CD4-positive, alpha-beta memory T cell (primary cell): Measurements from ENCODE around the gene OBSCN. TPM values are rescaled to one million over a fixed set of nuclear protein-coding genes. Genes with fewer than 3 reads are reported as not detected.
"Not testable (repeated sequence)": the region's sequence is repeated elsewhere in the genome, so short reads cannot be mapped to it uniquely, and the experiment has no call there.

Source experiments
- CTCF ChIA-PET: fragments of 350-600 bp; sonication (Branson Sonifier 250); formaldehyde crosslinking; loops from one replicate; lab custom pipeline; 2021; ENCODE audit warnings: inconsistent platforms; ENCODE audit not compliant: partially characterized antibody; lab: Charles Lee
- POLR2A ChIA-PET: fragments of 350-600 bp; sonication (Branson Sonifier 250); formaldehyde crosslinking; loops from one replicate; lab custom pipeline; 2021; ENCODE audit not compliant: partially characterized antibody; lab: Charles Lee
- DNase-seq, 5 donors: peaks; one replicate each; pipeline versions ENCODE4 v3.0.0 to v3.0.0-alpha.2; 2020 to 2022; ENCODE audit warnings: mixed read lengths in 1 of 5
- H3K27ac ChIP-seq: one replicate; pipeline ENCODE4 v1.7.0; 2013; ENCODE audit warnings: low read depth, low read length
- H3K27me3 ChIP-seq: 2 replicates; pipeline ENCODE4 v1.7.0; 2013; ENCODE audit warnings: mild to moderate bottlenecking, low read length, moderate library complexity; ENCODE audit not compliant: insufficient read depth
- H3K36me3 ChIP-seq: 2 replicates; pipeline ENCODE4 v1.7.0; 2013; ENCODE audit warnings: mild to moderate bottlenecking, low read length, moderate library complexity; ENCODE audit not compliant: insufficient read depth
- H3K4me1 ChIP-seq: 2 replicates; pipeline ENCODE4 v1.7.0; 2013; ENCODE audit warnings: mild to moderate bottlenecking, low read length, moderate library complexity; ENCODE audit not compliant: insufficient read depth
- H3K4me3 ChIP-seq, 2 donors: one replicate each; pipeline ENCODE4 v1.7.0; 2013; ENCODE audit warnings: low read length in 2 of 2, mild to moderate bottlenecking in 1 of 2
- H3K9me3 ChIP-seq, 2 donors: one replicate each; pipeline ENCODE4 v1.7.0; 2013; ENCODE audit warnings: low read length in 2 of 2, control low read depth in 1 of 2; ENCODE audit not compliant: control insufficient read depth in 1 of 2
- H3K27ac Mint-ChIP-seq, 7 donors: one replicate each; pipeline ENCODE4 v1.8.0; 2020 to 2021; ENCODE audit warnings: mixed read lengths in 7 of 7, mild to moderate bottlenecking in 6 of 7, inconsistent platforms in 3 of 7, moderate library complexity in 3 of 7
- H3K27me3 Mint-ChIP-seq, 2 donors: one replicate each; pipeline ENCODE4 v1.8.0; 2020 to 2021; ENCODE audit warnings: mixed read lengths in 2 of 2
- H3K36me3 Mint-ChIP-seq, 2 donors: one replicate each; pipeline ENCODE4 v1.8.0; 2020 to 2021; ENCODE audit warnings: mixed read lengths in 2 of 2, inconsistent platforms in 1 of 2, mild to moderate bottlenecking in 1 of 2
- H3K4me1 Mint-ChIP-seq, 4 donors: one replicate each; pipeline ENCODE4 v1.8.0; 2020 to 2021; ENCODE audit warnings: mixed read lengths in 4 of 4, mild to moderate bottlenecking in 1 of 4
- H3K4me3 Mint-ChIP-seq, 8 donors: one replicate each; pipeline ENCODE4 v1.8.0; 2020 to 2021; ENCODE audit warnings: mixed read lengths in 8 of 8, mild to moderate bottlenecking in 7 of 8, moderate library complexity in 6 of 8, inconsistent platforms in 3 of 8
- H3K9me3 Mint-ChIP-seq, 8 donors: one replicate each; pipeline ENCODE4 v1.8.0; 2020 to 2021; ENCODE audit warnings: mixed read lengths in 8 of 8, mild to moderate bottlenecking in 5 of 8, inconsistent platforms in 3 of 8, moderate library complexity in 1 of 8
- intact Hi-C: fragments of 100-400 bp; cut with micrococcal nuclease; formaldehyde crosslinking; loops from one replicate; pipeline ENCODE4 v1.15.1; 2023
- polyA plus RNA-seq, 2 donors: library from polyadenylated mRNA; unstranded; fragments of 300-500 nt; fragmentation: Illumina TruSeq; gene quantifications; one replicate each; pipeline ENCODE4 v1.2.3, GENCODE V29; 2021
- total RNA-seq, 2 experiments: library from RNA; stranded (reverse); gene quantifications; one replicate each; pipeline ENCODE4 v1.2.3, GENCODE V29; 2021

OBSCN gene
- total and polyA plus RNA-seq, 4 experiments from 2014 or later: 0.19 to 91.4 (median 39.8) TPM

GRCh38 chr1:228263636-228264035, 55.8 kb downstream of the OBSCN start:
- DNase-seq: no peak
- H3K4me3 Mint-ChIP-seq: no peak overlapping the region
- ChIA-PET POLR2A (no interaction called here), CTCF (no interaction called here)
- intact Hi-C loops: loop anchor here (2.0 kb wide), 1 partner anchor 19 kb away; no protein-coding TSS in a partner anchor
- peaks cover 16 to 32% of the 10 kb centered on the region in 2 donors for H3K36me3 Mint-ChIP-seq
- no peaks in the 10 kb centered on the region for H3K36me3 ChIP-seq
- H3K27ac Mint-ChIP-seq: no peak overlapping the region
- no peaks in the 10 kb centered on the region for H3K27me3 Mint-ChIP-seq
- peaks cover 0 to 19% (median 5%) of the 10 kb centered on the region in 8 donors for H3K9me3 Mint-ChIP-seq
- no peaks in the 10 kb centered on the region for H3K4me1 Mint-ChIP-seq
- H3K4me3 ChIP-seq: no peak overlapping the region
- no peak overlapping the region for H3K27ac ChIP-seq
- H3K9me3 ChIP-seq: no peaks in the 10 kb centered on the region
- no peaks in the 10 kb centered on the region for H3K4me1 ChIP-seq
- H3K27me3 ChIP-seq: no peaks in the 10 kb centered on the region

GRCh38 chr1:228264090-228264829, 56.4 kb downstream of the OBSCN start:
- peaks cover 16 to 30% of the 10 kb centered on the region in 2 donors for H3K36me3 Mint-ChIP-seq
- Histone ChIP-seq H3K4me1 (no peaks in the 10 kb centered on the region), H3K27me3 (no peaks in the 10 kb centered on the region), H3K36me3 (no peaks in the 10 kb centered on the region), H3K27ac (no peak overlapping the region), H3K9me3 (no peaks in the 10 kb centered on the region), H3K4me3 (no peak overlapping the region)
- no peak overlapping the region for H3K4me3 Mint-ChIP-seq
- no peak for DNase-seq
- H3K27ac Mint-ChIP-seq: no peak overlapping the region
- intact Hi-C loops: no loop called here
- H3K9me3 Mint-ChIP-seq: peaks cover 0 to 19% (median 4%) of the 10 kb centered on the region in 8 donors
- POLR2A ChIA-PET: no interaction called here
- H3K27me3 Mint-ChIP-seq: no peaks in the 10 kb centered on the region
- H3K4me1 Mint-ChIP-seq: no peaks in the 10 kb centered on the region
- CTCF ChIA-PET: no interaction called here

DNA sequence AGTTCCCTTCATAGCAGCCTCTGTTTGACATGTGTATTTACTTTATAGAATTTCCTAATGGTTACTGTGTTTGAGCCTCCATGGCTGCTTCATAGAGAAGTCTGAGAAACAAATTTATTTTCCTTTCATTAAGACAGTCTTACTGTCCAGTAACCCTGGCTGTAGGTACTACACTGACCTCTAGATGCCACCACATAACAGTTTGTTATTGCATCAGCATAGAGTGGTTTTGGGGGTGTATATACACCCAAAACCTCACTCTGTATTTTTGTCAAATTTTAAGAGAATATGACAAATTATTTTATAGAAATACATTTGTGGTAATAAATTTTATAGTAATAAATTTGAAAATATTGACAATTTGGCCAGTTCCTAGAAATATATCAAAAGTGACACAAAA, 57.3 kb downstream of the OBSCN start:
- ChIA-PET CTCF (no interaction called here), POLR2A (no interaction called here)
- no peak for DNase-seq
- Histone ChIP-seq H3K36me3 (no peaks in the 10 kb centered on the region), H3K9me3 (no peaks in the 10 kb centered on the region), H3K4me1 (no peaks in the 10 kb centered on the region), H3K4me3 (no peak overlapping the region), H3K27me3 (no peaks in the 10 kb centered on the region), H3K27ac (no peak overlapping the region)
- Mint-ChIP-seq H3K27ac (no peak overlapping the region), H3K4me1 (no peaks in the 10 kb centered on the region), H3K9me3 (peaks cover 0 to 19% (median 4%) of the 10 kb centered on the region in 8 donors), H3K36me3 (peaks cover 16 to 29% of the 10 kb centered on the region in 2 donors), H3K27me3 (no peaks in the 10 kb centered on the region), H3K4me3 (no peak overlapping the region)
- intact Hi-C loops: no loop called here

DNA sequence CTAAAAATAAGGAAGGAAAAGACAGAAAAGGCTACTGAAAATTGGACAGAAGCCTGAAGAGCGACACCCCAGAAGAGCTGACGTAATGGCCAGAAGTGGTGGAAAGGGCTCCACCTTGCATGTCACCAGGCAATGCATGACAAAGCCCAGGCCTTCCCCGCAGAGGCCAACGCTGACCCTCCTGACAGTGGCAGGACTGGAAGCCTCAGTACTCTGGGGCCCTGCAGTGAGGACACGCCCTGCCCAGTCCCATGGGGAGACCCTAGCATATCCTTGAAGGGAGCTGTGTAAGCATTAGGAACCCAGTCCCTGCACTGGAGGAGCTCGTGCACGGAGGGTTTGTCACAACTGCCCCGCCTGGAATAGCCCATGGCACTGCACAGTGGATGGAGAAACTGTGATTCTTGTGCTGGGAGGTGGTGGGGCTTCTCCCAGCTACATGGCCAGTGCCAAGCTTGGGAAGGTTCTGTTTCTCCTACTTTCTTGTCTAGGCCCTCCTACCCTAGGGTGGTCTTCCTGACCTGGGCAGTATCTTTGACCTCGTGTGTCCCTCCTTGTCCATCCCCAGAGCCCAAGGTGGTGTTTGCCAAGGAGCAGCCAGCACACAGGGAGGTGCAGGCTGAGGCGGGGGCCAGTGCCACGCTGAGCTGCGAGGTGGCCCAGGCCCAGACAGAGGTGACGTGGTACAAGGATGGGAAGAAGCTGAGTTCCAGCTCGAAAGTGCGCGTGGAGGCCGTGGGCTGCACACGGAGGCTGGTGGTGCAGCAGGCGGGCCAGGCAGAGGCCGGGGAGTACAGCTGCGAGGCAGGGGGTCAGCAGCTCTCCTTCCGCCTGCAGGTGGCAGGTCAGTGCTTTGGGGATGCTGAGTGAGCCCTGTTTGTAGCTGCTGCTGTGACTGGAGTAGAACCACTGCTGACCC, 60.4 kb downstream of the OBSCN start:
- intact Hi-C loops: no loop called here
- Histone ChIP-seq H3K27me3 (no peaks in the 10 kb centered on the region), H3K36me3 (no peaks in the 10 kb centered on the region), H3K27ac (no peak overlapping the region), H3K4me3 (no peak overlapping the region), H3K4me1 (no peaks in the 10 kb centered on the region), H3K9me3 (no peaks in the 10 kb centered on the region)
- ChIA-PET CTCF (no interaction called here), POLR2A (no interaction called here)
- peaks cover 3% of the 10 kb centered on the region in 2 donors for H3K36me3 Mint-ChIP-seq
- no peak overlapping the region for H3K4me3 Mint-ChIP-seq
- no peak for DNase-seq
- no peaks in the 10 kb centered on the region for H3K9me3 Mint-ChIP-seq
- peak overlapping the region in 1 of 7 donors; percentile 23 for H3K27ac Mint-ChIP-seq
- no peaks in the 10 kb centered on the region for H3K27me3 Mint-ChIP-seq
- peaks cover 0 to 5% (median 5%) of the 10 kb centered on the region in 4 donors for H3K4me1 Mint-ChIP-seq

- Mint-ChIP-seq H3K36me3 (peaks cover 3% of the 10 kb centered on the region in 2 donors), H3K4me3 (no peak overlapping the region), H3K27ac (no peak overlapping the region), H3K4me1 (peaks cover 0 to 5% (median 5%) of the 10 kb centered on the region in 4 donors), H3K9me3 (no peaks in the 10 kb centered on the region), H3K27me3 (no peaks in the 10 kb centered on the region)
- Histone ChIP-seq H3K4me1 (no peaks in the 10 kb centered on the region), H3K4me3 (no peak overlapping the region), H3K27me3 (no peaks in the 10 kb centered on the region), H3K27ac (no peak overlapping the region), H3K36me3 (no peaks in the 10 kb centered on the region), H3K9me3 (no peaks in the 10 kb centered on the region)
- ChIA-PET POLR2A (no interaction called here), CTCF (no interaction called here)
- no peak for DNase-seq
- intact Hi-C loops: no loop called here
These were observed 61.0 kb downstream of the OBSCN start for GRCh38 chr1:228268881-228269265.

DNA sequence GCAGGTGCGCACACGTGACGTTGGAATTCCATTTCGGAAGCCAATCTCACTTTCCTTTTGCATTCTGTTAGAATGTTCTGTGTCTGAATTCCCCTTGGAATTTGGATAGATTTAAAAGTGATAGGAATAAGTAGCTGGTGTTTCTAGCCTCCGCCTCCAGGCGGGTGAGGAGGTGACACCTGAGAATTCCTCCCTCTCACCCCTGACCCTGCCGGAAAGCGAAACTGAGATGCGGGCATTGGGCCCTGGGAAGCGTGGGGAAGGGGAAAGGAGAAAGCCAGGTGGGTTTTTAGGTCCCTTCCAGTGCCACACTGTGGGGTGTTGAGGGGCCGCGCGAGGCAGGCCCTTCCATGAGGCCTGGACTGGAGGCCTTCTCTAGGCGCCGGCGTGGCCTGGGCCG, 61.6 kb downstream of the OBSCN start:
- CTCF ChIA-PET, H3K27ac ChIP-seq, H3K27me3 Mint-ChIP-seq, intact Hi-C loops, H3K9me3 Mint-ChIP-seq, H3K4me3 ChIP-seq, H3K4me1 ChIP-seq, H3K4me3 Mint-ChIP-seq, H3K27me3 ChIP-seq, H3K36me3 Mint-ChIP-seq, DNase-seq, POLR2A ChIA-PET, H3K9me3 ChIP-seq, H3K36me3 ChIP-seq: not testable (repeated sequence)
- H3K27ac Mint-ChIP-seq: peak overlapping the region in 1 of 7 donors; percentile 23
- H3K4me1 Mint-ChIP-seq: peaks cover 2 to 10% (median 6%) of the 10 kb centered on the region in 4 donors

- CTCF ChIA-PET: interaction anchor here (0.6 kb wide), 1 partner anchor 270 kb away, joined by 3 read pairs; no protein-coding TSS in a partner anchor
- no peaks in the 10 kb centered on the region for H3K36me3 ChIP-seq
- no peaks in the 10 kb centered on the region for H3K9me3 ChIP-seq
- DNase-seq: no peak
- H3K27ac ChIP-seq: no peak overlapping the region
- Mint-ChIP-seq H3K9me3 (no peaks in the 10 kb centered on the region), H3K4me1 (peaks cover 4 to 16% (median 9%) of the 10 kb centered on the region in 4 donors), H3K27me3 (no peaks in the 10 kb centered on the region), H3K4me3 (no peak overlapping the region), H3K36me3 (peaks cover 0 to 3% of the 10 kb centered on the region in 2 donors), H3K27ac (no peak overlapping the region)
- H3K4me3 ChIP-seq: no peak overlapping the region
- H3K4me1 ChIP-seq: peaks cover 4% of the 10 kb centered on the region
- POLR2A ChIA-PET: no interaction called here
- H3K27me3 ChIP-seq: no peaks in the 10 kb centered on the region
- intact Hi-C loops: no loop called here
These were observed 62.2 kb downstream of the OBSCN start for GRCh38 chr1:228270032-228270431.
